Prostate gland (tissue), 2 donors: Measurements from ENCODE around the gene INPP5A. TPM values are rescaled to one million over a fixed set of nuclear protein-coding genes. Genes with fewer than 3 reads are reported as not detected.

Source experiments
- DNase-seq: peaks from one replicate; pipeline ENCODE4 v3.0.0-alpha.2; 2019; ENCODE audit warnings: low spot score
- H3K27ac ChIP-seq, 2 donors: fragments of 200-600 bp; sonication (generic); 2 replicates each; pipeline ENCODE4 v1.5.1; 2017 to 2019
- H3K27me3 ChIP-seq: fragments of 200-600 bp; sonication (generic); replicated peaks from 2 replicates; pipeline ENCODE4 v1.5.1; 2019; ENCODE audit not compliant: insufficient read depth
- H3K36me3 ChIP-seq, 2 donors: fragments of 200-600 bp; sonication (generic); 1 replicate in 1 of 2; 2 replicates in 1 of 2; pipeline versions ENCODE4 v1.5.1 to v1.8.1; 2017 to 2019
- H3K4me1 ChIP-seq: fragments of 200-600 bp; sonication (generic); replicated peaks from 2 replicates; pipeline ENCODE4 v1.5.1; 2019
- H3K4me3 ChIP-seq, 2 donors: fragments of 200-600 bp; sonication (generic); 2 replicates each; pipeline ENCODE4 v1.5.1; 2017 to 2019
- H3K9me3 ChIP-seq: fragments of 200-600 bp; sonication (generic); 2 replicates; pipeline ENCODE4 v1.5.1; 2017
- POLR2A ChIP-seq: fragments of 450-650 bp; IDR thresholded peaks from one replicate; pipeline ENCODE4 v1.6.1; 2016; ENCODE audit warnings: antibody characterized with exemption, mild to moderate bottlenecking
- POLR2AphosphoS5 ChIP-seq: sonication (generic); formaldehyde crosslinking; IDR thresholded peaks from one replicate; pipeline ENCODE4 v1.6.1; 2017; ENCODE audit warnings: antibody characterized with exemption
- WGBS: methylation state at CpG from one replicate; pipeline ENCODE4 v1.1.5; 2018; 5-methylcytosine and 5-hydroxymethylcytosine counted together
- intact Hi-C: fragments of 100-400 bp; cut with DNase I; formaldehyde crosslinking; loops from one replicate; pipeline ENCODE4 v1.14.2; 2022
- total RNA-seq, 2 donors: library from RNA; depleted of rRNA; stranded (reverse); fragments of >200 nt; gene quantifications; one replicate each; pipeline ENCODE4 v1.1.0, GENCODE V29; 2016
- TF ChIP-seq, protein P1 (sequence below), 4 experiments: fragments of 200-600 bp in 2 of 4; fragments of 450-650 bp in 2 of 4; sonication (generic) in 2 of 4; IDR thresholded peaks; 1 replicate in 3 of 4; 2 replicates in 1 of 4; pipeline ENCODE4 v1.5.1; 2016 to 2019; ENCODE audit warnings: antibody characterized with exemption in 4 of 4, mild to moderate bottlenecking in 2 of 4, moderate library complexity in 2 of 4

The INPP5A gene
- total RNA-seq, 2 donors from 2014 or later: 49.5 to 83.3 TPM

DNA sequence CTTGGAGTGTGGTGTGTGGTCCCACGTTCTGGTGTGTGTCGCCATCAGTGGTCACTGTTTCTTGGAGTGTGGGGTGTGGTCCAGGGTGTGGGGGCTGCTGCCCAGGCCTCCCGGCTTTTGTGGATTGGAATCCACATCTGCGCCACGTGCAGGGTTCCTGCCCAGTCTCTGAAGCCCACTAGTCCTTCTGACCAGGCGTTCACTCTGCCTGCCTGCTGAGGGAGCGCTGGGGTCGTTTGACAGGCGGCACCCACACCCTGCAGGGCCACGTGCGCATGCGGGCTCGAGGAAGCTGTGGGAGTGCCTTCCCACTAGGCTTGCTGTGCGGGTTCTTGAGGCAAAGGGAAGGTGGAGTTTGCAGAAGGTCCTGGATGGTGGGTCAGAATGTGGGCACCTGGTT lies 51.4 kb downstream of the INPP5A start:
- Histone ChIP-seq H3K36me3 (no peaks in the 10 kb centered on the region), H3K9me3 (no peaks in the 10 kb centered on the region), H3K27ac (peak overlapping the region in 1 of 2 donors; percentile 84), H3K4me1 (peaks cover 21% of the 10 kb centered on the region), H3K4me3 (no peak overlapping the region), H3K27me3 (no peaks in the 10 kb centered on the region)
- DNase-seq: no peak
- intact Hi-C loops: loop anchor here (5.0 kb wide), 1 partner anchor 43 kb away; no protein-coding TSS in a partner anchor
- no peak for TF ChIP-seq POLR2A
- TF ChIP-seq POLR2AphosphoS5: no peak
- TF ChIP-seq, protein P1, sequence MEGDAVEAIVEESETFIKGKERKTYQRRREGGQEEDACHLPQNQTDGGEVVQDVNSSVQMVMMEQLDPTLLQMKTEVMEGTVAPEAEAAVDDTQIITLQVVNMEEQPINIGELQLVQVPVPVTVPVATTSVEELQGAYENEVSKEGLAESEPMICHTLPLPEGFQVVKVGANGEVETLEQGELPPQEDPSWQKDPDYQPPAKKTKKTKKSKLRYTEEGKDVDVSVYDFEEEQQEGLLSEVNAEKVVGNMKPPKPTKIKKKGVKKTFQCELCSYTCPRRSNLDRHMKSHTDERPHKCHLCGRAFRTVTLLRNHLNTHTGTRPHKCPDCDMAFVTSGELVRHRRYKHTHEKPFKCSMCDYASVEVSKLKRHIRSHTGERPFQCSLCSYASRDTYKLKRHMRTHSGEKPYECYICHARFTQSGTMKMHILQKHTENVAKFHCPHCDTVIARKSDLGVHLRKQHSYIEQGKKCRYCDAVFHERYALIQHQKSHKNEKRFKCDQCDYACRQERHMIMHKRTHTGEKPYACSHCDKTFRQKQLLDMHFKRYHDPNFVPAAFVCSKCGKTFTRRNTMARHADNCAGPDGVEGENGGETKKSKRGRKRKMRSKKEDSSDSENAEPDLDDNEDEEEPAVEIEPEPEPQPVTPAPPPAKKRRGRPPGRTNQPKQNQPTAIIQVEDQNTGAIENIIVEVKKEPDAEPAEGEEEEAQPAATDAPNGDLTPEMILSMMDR (IDR thresholded peaks at IDR 0.05): no peak
- WGBS: 76% methylated on average over 12 of the region's 14 CpGs

DNA sequence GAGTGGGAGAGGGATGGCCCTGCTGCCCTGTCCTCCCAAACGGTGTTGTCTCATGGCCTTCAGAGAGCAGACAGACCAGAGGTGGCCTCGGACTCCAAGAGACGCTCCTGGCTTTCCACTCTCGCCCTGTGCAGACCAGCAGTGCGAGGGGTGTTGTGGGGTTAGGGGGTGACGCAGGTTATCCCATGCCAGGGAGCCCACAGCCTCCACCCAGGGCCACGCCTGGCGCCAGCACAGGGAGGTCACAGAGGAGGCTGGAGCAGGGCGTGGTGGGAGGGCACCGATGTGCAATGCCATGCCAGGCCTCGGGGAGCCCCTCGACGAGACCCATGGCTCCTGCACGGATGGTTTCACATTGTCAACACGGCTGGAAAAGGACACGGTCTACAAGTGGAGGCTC lies 52.1 kb downstream of the INPP5A start:
- no peaks in the 10 kb centered on the region for H3K27me3 ChIP-seq
- intact Hi-C loops: loop anchor here (5.0 kb wide), 1 partner anchor 43 kb away; no protein-coding TSS in a partner anchor
- H3K27ac ChIP-seq: peak overlapping the region in 1 of 2 donors; percentile 84
- H3K9me3 ChIP-seq: no peaks in the 10 kb centered on the region
- WGBS: 93% methylated on average over 16 of the region's 16 CpGs
- TF ChIP-seq POLR2A (no peak), POLR2AphosphoS5 (no peak)
- TF ChIP-seq, protein P1 (IDR thresholded peaks at IDR 0.05): no peak
- no peaks in the 10 kb centered on the region for H3K36me3 ChIP-seq
- no peak for DNase-seq
- H3K4me3 ChIP-seq: no peak overlapping the region
- peaks cover 21% of the 10 kb centered on the region for H3K4me1 ChIP-seq

DNA sequence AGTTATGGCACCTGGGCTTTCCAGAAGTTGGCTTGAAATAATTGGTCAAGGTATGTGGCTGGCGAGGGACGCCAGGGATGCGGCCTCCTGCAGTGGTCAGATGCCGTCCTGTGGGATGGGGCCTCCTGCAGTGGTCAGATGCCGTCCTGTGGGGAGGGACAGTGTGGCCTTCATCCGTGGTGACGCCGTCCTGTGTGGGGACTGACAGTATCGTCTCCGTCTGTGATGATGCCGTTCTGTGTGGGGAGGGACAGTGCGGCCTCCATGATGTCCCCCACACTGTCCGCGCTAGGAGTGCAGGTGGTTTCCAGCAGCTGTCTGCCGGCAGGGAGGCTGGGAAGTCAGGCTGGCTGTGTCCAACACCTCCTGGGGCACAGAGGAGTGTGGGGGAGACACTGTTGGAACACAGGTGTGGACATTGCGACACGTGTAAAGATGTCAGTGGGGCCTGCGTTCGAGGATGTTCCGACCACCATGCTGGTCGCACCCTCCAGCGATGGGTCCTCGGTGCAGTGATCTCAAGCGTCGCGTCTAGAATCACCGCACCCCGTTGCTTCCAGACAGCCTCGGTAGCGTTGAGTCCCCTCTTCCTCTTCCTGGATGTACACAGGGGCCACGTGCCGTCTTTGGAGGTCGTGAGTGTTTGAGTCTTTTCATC lies 52.6 kb downstream of the INPP5A start:
- intact Hi-C loops: no loop called here
- Histone ChIP-seq H3K36me3 (no peaks in the 10 kb centered on the region), H3K9me3 (no peaks in the 10 kb centered on the region), H3K4me1 (peaks cover 25% of the 10 kb centered on the region), H3K27me3 (no peaks in the 10 kb centered on the region), H3K4me3 (no peak overlapping the region), H3K27ac (peak overlapping the region; percentile 56 to 84)
- no peak for DNase-seq
- 97% methylated on average over 33 of the region's 33 CpGs for WGBS
- TF ChIP-seq, protein P1 (IDR thresholded peaks at IDR 0.05): no peak
- TF ChIP-seq POLR2AphosphoS5 (no peak), POLR2A (no peak)

GRCh38 chr10:132590752-132591121 lies 53.1 kb downstream of the INPP5A start:
- no peaks in the 10 kb centered on the region for H3K36me3 ChIP-seq
- intact Hi-C loops: no loop called here
- no peak overlapping the region for H3K4me3 ChIP-seq
- H3K27ac ChIP-seq: peak overlapping the region; percentile 56 to 84
- no peaks in the 10 kb centered on the region for H3K27me3 ChIP-seq
- DNase-seq: no peak
- no peak for TF ChIP-seq POLR2A
- TF ChIP-seq, protein P1 (IDR thresholded peaks at IDR 0.05): no peak
- no peak for TF ChIP-seq POLR2AphosphoS5
- WGBS: 80% methylated on average over 10 of the region's 10 CpGs
- H3K9me3 ChIP-seq: no peaks in the 10 kb centered on the region
- H3K4me1 ChIP-seq: peaks cover 27% of the 10 kb centered on the region
